ENCODE measurements around the gene GNLY. TPM values are rescaled to one million over a fixed set of nuclear protein-coding genes. Genes with fewer than 3 reads are reported as not detected.

GNLY gene
- total RNA-seq, 2 donors from 2014 or later, result not detected

DNA sequence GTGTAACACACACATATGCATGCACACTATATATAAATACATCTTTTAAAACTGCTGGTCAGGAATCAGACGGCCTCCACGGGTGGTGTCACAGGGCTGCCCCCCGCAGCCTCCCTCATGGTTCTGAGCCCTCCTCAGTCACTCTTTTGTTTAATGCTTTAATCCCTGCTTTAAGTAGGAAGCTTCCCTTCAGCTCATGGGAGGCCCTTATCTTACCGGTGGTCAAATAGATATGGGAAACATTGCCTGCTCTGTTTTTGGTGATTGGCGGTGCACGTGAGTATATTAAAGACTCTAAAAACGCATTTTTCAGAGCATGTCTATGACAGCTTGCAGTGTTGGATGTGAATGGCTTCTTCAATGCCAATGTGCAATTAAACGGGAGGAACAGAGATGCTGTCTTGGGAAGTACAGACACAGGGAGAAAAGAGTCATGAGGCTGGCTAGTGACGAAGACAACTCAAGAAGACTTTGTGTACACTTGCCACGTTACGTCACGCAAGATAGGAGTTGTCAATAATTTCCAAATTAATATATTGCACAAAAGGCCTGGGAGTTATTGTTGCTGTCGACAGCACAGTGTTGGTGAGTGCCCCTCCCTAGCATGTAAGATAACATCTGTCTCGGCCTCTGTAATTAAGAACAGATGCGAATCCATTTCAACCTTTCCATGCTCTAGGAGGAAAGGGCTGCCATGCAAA lies 23.3 kb downstream of the GNLY start:
- no peak for DNase-seq
- Mint-ChIP-seq H3K9me3 (peaks cover 6% of the 10 kb centered on the region), H3K27ac (no peak overlapping the region), H3K36me3 (ENCODE audit: low read depth) (no peaks in the 10 kb centered on the region), H3K4me1 (peaks cover 28% of the 10 kb centered on the region), H3K4me3 (no peak overlapping the region), H3K27me3 (ENCODE audit: insufficient read depth) (peaks cover 19% of the 10 kb centered on the region)
- TF ChIP-seq, protein P1, sequence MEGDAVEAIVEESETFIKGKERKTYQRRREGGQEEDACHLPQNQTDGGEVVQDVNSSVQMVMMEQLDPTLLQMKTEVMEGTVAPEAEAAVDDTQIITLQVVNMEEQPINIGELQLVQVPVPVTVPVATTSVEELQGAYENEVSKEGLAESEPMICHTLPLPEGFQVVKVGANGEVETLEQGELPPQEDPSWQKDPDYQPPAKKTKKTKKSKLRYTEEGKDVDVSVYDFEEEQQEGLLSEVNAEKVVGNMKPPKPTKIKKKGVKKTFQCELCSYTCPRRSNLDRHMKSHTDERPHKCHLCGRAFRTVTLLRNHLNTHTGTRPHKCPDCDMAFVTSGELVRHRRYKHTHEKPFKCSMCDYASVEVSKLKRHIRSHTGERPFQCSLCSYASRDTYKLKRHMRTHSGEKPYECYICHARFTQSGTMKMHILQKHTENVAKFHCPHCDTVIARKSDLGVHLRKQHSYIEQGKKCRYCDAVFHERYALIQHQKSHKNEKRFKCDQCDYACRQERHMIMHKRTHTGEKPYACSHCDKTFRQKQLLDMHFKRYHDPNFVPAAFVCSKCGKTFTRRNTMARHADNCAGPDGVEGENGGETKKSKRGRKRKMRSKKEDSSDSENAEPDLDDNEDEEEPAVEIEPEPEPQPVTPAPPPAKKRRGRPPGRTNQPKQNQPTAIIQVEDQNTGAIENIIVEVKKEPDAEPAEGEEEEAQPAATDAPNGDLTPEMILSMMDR (conservative IDR thresholded peaks at IDR 0.05), result no peak
- no peaks in the 10 kb centered on the region for H3K36me3 ChIP-seq (ENCODE audit: control insufficient read depth, insufficient read depth, low read length)
- H3K4me1 ChIP-seq (ENCODE audit: control insufficient read depth, insufficient read depth, low read length), result peaks cover 13% of the 10 kb centered on the region
- WGBS, 2 experiments (ENCODE audit: insufficient coverage in 1 of 2, insufficient read length in 1 of 2), result 79 to 84% methylated on average over 9 to 15 of the region's 15 CpGs
- H3K27me3 ChIP-seq (ENCODE audit: control insufficient read depth, insufficient read depth, low read length, poor library complexity, severe bottlenecking), result peaks cover 6% of the 10 kb centered on the region
- no peak overlapping the region for H3K9ac ChIP-seq (ENCODE audit: extremely low read depth, low read length, poor library complexity, severe bottlenecking)
- H3K27ac ChIP-seq (ENCODE audit: low read depth, low read length), result no peak overlapping the region
- H3K4me3 ChIP-seq (ENCODE audit: low read length), result no peak overlapping the region
- H3K9me3 ChIP-seq (ENCODE audit: control insufficient read depth, low read length), result peaks cover 9% of the 10 kb centered on the region

DNA sequence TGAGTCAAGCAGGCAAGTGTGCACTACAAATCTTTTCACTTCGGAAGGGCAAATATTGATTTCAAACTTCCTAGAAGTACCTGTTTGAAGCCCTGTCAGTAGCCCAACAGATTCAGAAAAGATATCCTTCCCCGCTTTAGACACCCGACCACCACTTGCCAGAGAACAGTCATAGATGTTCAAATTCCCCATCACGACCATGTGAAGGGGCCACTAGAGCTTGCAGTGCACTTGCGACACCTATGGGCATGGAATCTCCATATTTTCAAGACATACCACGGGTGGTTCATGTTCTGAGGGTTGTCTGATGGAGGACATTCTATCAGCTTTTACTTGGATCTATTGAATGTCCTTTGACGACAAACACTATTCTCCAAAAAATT lies 23.8 kb downstream of the GNLY start:
- WGBS, 2 experiments (ENCODE audit: insufficient coverage in 1 of 2, insufficient read length in 1 of 2), result 91 to 100% methylated on average over 7 of the region's 7 CpGs
- Mint-ChIP-seq H3K27me3 (ENCODE audit: insufficient read depth) (peaks cover 19% of the 10 kb centered on the region), H3K36me3 (ENCODE audit: low read depth) (no peaks in the 10 kb centered on the region), H3K4me1 (peaks cover 28% of the 10 kb centered on the region), H3K4me3 (no peak overlapping the region), H3K27ac (no peak overlapping the region), H3K9me3 (peaks cover 6% of the 10 kb centered on the region)
- Histone ChIP-seq H3K27me3 (ENCODE audit: control insufficient read depth, insufficient read depth, low read length, poor library complexity, severe bottlenecking) (peaks cover 6% of the 10 kb centered on the region), H3K4me3 (ENCODE audit: low read length) (no peak overlapping the region), H3K9ac (ENCODE audit: extremely low read depth, low read length, poor library complexity, severe bottlenecking) (no peak overlapping the region), H3K36me3 (ENCODE audit: control insufficient read depth, insufficient read depth, low read length) (no peaks in the 10 kb centered on the region), H3K4me1 (ENCODE audit: control insufficient read depth, insufficient read depth, low read length) (peaks cover 13% of the 10 kb centered on the region), H3K27ac (ENCODE audit: low read depth, low read length) (no peak overlapping the region), H3K9me3 (ENCODE audit: control insufficient read depth, low read length) (peaks cover 9% of the 10 kb centered on the region)
- TF ChIP-seq, protein P1 (conservative IDR thresholded peaks at IDR 0.05), result no peak
- DNase-seq, result no peak

DNA sequence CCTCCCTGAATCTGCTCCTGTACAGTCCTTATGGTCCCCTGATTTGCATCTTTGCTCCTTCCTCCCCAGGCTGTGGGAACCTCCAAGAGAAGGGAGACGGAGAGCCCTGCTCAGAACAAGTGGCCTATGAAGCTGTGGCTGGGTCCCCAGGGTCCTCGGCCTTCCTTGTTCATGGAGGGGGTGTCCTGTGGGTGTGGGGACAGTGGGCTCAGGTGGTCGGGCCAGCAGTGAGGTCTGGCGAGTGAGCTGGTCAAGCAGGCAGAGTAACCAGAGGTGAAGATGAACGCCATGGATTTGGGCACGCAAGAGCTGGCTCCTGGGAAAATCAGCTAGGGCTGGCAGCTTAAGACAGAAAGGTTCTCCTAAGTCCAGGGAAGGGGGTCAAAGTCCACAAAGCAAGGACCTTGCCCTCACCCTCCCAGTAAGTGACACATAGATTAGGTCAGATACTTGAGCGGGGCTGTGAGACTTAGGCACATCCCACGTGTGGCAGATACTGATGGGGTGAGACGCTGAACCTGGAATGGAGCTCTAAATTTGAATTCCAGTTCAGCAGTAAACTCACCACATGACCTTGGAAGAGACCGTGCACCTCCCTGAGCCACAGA lies 24.8 kb downstream of the GNLY start:
- no peak for DNase-seq
- Histone ChIP-seq H3K4me1 (ENCODE audit: control insufficient read depth, insufficient read depth, low read length) (peaks cover 13% of the 10 kb centered on the region), H3K4me3 (ENCODE audit: low read length) (no peak overlapping the region), H3K9ac (ENCODE audit: extremely low read depth, low read length, poor library complexity, severe bottlenecking) (no peak overlapping the region), H3K36me3 (ENCODE audit: control insufficient read depth, insufficient read depth, low read length) (no peaks in the 10 kb centered on the region), H3K27ac (ENCODE audit: low read depth, low read length) (no peak overlapping the region), H3K27me3 (ENCODE audit: control insufficient read depth, insufficient read depth, low read length, poor library complexity, severe bottlenecking) (peaks cover 6% of the 10 kb centered on the region), H3K9me3 (ENCODE audit: control insufficient read depth, low read length) (peaks cover 9% of the 10 kb centered on the region)
- Mint-ChIP-seq H3K36me3 (ENCODE audit: low read depth) (no peaks in the 10 kb centered on the region), H3K27me3 (ENCODE audit: insufficient read depth) (peaks cover 20% of the 10 kb centered on the region), H3K4me1 (peaks cover 28% of the 10 kb centered on the region), H3K27ac (no peak overlapping the region), H3K9me3 (peaks cover 6% of the 10 kb centered on the region), H3K4me3 (no peak overlapping the region)
- WGBS, 2 experiments (ENCODE audit: insufficient coverage in 1 of 2, insufficient read length in 1 of 2), result 97 to 98% methylated on average over 7 to 10 of the region's 10 CpGs
- TF ChIP-seq, protein P1 (conservative IDR thresholded peaks at IDR 0.05), result no peak

Data from endodermal cell (in vitro differentiated cells).